Skeletal muscle satellite cell (primary cell): Measurements from ENCODE around the gene AGPAT1. TPM values are rescaled to one million over a fixed set of nuclear protein-coding genes. Genes with fewer than 3 reads are reported as not detected.

ENCODE experiments used
- small RNA-seq: library from RNA; depleted of rRNA; stranded (forward); fragments of <200 nt; gene quantifications from one replicate; pipeline ENCODE3, GENCODE V24; 2012

Gene AGPAT1

Small RNAs within 50 kb of the gene (small RNA-seq; reads per million reads assigned to genes)
- not detected for gene AL662884.1
- not detected for gene MIR6833
